Peyer's patch (tissue), 4 donors: ENCODE results near the gene ECHDC1. TPM values are rescaled to one million over a fixed set of nuclear protein-coding genes. Genes with fewer than 3 reads are reported as not detected.
"Not testable (repeated sequence)": the region's sequence is repeated elsewhere in the genome, so short reads cannot be mapped to it uniquely, and the experiment has no call there.

Source experiments
- DNase-seq, 3 donors: peaks; one replicate each; pipeline ENCODE4 v3.0.0-alpha.2; 2017 to 2019
- H3K27ac ChIP-seq, 4 donors: fragments of 200-600 bp; sonication (generic); one replicate each; pipeline ENCODE4 v1.5.1; 2016 to 2019
- H3K27me3 ChIP-seq, 2 donors: fragments of 200-600 bp; sonication (generic); one replicate each; pipeline ENCODE4 v1.5.1; 2019
- H3K36me3 ChIP-seq, 3 donors: fragments of 200-600 bp; sonication (generic); one replicate each; pipeline ENCODE4 v1.5.1; 2016 to 2019
- H3K4me1 ChIP-seq, 4 donors: fragments of 200-600 bp; sonication (generic); one replicate each; pipeline ENCODE4 v1.5.1; 2016 to 2019
- H3K4me3 ChIP-seq, 4 donors: fragments of 200-600 bp; sonication (generic); 1 replicate in 3 of 4; 2 replicates in 1 of 4; pipeline ENCODE4 v1.5.1; 2016 to 2019; ENCODE audit warnings: mild to moderate bottlenecking in 1 of 4
- H3K9me3 ChIP-seq, 4 donors: fragments of 200-600 bp; sonication (generic); one replicate each; pipeline ENCODE4 v1.5.1; 2016 to 2019; ENCODE audit warnings: mild to moderate bottlenecking in 1 of 4
- POLR2A ChIP-seq, 2 donors: fragments of 450-650 bp; IDR thresholded peaks; one replicate each; pipeline ENCODE4 v1.5.1; 2017; ENCODE audit warnings: antibody characterized with exemption in 2 of 2, mild to moderate bottlenecking in 2 of 2, moderate library complexity in 2 of 2
- total RNA-seq, 4 donors: library from RNA; depleted of rRNA; stranded (reverse); fragments of >200 nt; gene quantifications; one replicate each; pipeline ENCODE4 v1.1.0, GENCODE V29; 2016
- TF ChIP-seq, protein P1 (sequence below), 6 experiments: fragments of 450-650 bp in 4 of 6; fragments of 200-600 bp in 2 of 6; sonication (generic) in 1 of 6; IDR thresholded peaks; one replicate each; pipeline ENCODE4 v1.5.1; 2017 to 2019; ENCODE audit warnings: antibody characterized with exemption in 6 of 6, mild to moderate bottlenecking in 3 of 6, moderate library complexity in 1 of 6

The ECHDC1 gene
- total RNA-seq, 4 donors from 2014 or later = 48.9 to 71.8 (median 60.0) TPM

DNA sequence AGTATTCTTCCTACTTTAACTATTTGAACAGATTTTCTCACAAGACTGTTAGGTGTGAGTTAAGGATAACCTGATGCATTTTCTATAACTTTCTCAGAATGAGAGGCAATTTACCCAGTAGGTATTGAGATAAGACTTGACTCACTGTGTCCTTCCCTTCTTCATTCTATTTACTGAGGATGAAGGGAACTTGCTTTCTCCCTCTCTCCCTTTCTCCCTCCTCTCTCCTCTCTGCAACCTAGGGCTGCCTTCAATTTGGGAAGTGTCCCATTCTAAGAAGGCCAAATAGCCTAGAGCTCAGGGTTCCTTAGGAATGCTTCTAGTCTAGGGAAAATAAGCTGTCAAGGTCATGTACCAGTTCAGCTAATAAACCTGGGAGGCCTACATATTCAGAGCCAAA lies 3.2 kb downstream of the ECHDC1 start:
- no peak for TF ChIP-seq POLR2A (IDR thresholded peaks at IDR 0.05)
- TF ChIP-seq, protein P1, sequence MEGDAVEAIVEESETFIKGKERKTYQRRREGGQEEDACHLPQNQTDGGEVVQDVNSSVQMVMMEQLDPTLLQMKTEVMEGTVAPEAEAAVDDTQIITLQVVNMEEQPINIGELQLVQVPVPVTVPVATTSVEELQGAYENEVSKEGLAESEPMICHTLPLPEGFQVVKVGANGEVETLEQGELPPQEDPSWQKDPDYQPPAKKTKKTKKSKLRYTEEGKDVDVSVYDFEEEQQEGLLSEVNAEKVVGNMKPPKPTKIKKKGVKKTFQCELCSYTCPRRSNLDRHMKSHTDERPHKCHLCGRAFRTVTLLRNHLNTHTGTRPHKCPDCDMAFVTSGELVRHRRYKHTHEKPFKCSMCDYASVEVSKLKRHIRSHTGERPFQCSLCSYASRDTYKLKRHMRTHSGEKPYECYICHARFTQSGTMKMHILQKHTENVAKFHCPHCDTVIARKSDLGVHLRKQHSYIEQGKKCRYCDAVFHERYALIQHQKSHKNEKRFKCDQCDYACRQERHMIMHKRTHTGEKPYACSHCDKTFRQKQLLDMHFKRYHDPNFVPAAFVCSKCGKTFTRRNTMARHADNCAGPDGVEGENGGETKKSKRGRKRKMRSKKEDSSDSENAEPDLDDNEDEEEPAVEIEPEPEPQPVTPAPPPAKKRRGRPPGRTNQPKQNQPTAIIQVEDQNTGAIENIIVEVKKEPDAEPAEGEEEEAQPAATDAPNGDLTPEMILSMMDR (IDR thresholded peaks at IDR 0.05) = no peak
- H3K27me3 ChIP-seq = no peaks in the 10 kb centered on the region
- H3K4me3 ChIP-seq = no peak overlapping the region
- DNase-seq = no peak
- no peak overlapping the region for H3K27ac ChIP-seq
- peaks cover 0 to 21% (median 6%) of the 10 kb centered on the region in 4 donors for H3K4me1 ChIP-seq
- no peaks in the 10 kb centered on the region for H3K9me3 ChIP-seq
- H3K36me3 ChIP-seq = no peaks in the 10 kb centered on the region

DNA sequence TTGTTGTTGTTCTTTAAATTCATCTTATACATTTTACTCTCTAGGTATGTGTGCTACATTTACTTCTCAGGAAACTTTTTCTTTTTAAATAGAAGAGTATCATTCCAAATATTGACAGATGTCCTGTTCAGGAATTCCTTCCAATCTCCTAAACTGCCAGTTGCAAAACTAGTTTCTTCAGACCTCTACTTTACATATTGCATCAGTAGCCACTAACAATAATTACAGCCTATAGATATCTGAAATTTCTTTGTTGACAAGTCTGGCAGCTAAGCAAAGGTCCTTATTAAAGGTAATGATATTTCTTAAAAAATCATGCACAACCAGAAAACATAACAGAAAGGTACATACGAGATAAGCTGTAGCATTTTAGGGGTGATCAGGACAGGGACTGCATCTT lies 4.5 kb downstream of the ECHDC1 start:
- DNase-seq = no peak
- no peaks in the 10 kb centered on the region for H3K36me3 ChIP-seq
- peaks cover 0 to 21% (median 6%) of the 10 kb centered on the region in 4 donors for H3K4me1 ChIP-seq
- H3K27ac ChIP-seq = no peak overlapping the region
- no peak overlapping the region for H3K4me3 ChIP-seq
- H3K9me3 ChIP-seq = no peaks in the 10 kb centered on the region
- TF ChIP-seq, protein P1 (IDR thresholded peaks at IDR 0.05) = no peak
- TF ChIP-seq POLR2A (IDR thresholded peaks at IDR 0.05) = no peak
- H3K27me3 ChIP-seq = no peaks in the 10 kb centered on the region

DNA sequence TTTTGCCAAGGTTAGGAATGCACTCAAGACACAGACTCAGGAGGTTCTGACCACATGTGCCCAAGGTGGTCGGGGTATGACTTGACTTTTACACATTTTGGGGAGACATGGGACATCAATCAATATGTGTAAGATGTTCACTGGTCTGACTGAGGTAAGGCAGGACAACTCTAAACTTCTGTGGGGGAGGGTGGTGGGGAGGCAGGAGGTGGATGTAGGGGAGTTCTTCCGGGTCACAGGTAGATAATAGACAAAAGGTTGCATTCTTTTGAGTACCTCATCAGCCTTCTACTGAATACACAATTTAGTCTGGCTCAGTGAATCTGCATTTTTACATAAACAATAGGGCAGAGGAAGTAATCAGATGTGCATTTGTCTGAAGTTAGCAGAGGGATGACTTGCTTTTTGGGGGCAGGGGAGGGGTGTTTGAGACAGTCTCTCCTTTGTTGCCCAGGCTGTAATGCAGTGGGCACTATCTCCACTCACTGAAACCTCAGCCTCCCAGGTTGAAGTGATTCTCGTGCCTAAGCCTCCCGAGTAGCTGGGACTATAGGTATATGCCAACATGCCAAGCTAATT lies 10.9 kb downstream of the ECHDC1 start:
- H3K4me1 ChIP-seq = no peaks in the 10 kb centered on the region
- no peak for DNase-seq
- no peaks in the 10 kb centered on the region for H3K27me3 ChIP-seq
- no peak overlapping the region for H3K4me3 ChIP-seq
- no peak overlapping the region for H3K27ac ChIP-seq
- H3K9me3 ChIP-seq = no peaks in the 10 kb centered on the region
- H3K36me3 ChIP-seq = no peaks in the 10 kb centered on the region
- TF ChIP-seq, protein P1 (IDR thresholded peaks at IDR 0.05) = no peak
- TF ChIP-seq POLR2A (IDR thresholded peaks at IDR 0.05) = no peak

DNA sequence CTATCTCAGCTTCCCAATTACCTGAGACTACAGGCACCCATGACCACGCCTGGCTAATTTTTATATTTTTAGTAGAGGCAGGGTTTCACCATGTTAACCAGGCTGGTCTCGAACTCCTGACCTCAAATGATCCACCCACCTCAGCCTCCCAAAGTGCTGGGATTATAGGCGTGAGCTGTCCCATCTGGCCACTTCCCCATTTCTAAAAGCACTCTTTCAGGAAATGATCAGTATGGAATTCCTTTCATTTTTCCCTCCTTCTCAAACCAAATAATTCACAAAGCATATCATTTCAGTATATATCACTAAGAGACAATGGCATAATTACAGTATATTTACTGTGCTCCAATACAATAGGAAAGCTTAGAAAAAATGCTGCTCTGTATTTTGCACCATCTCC lies 12.2 kb downstream of the ECHDC1 start:
- not testable (repeated sequence) for H3K27ac ChIP-seq, H3K9me3 ChIP-seq, DNase-seq, H3K4me3 ChIP-seq, H3K27me3 ChIP-seq, H3K36me3 ChIP-seq, H3K4me1 ChIP-seq

DNA sequence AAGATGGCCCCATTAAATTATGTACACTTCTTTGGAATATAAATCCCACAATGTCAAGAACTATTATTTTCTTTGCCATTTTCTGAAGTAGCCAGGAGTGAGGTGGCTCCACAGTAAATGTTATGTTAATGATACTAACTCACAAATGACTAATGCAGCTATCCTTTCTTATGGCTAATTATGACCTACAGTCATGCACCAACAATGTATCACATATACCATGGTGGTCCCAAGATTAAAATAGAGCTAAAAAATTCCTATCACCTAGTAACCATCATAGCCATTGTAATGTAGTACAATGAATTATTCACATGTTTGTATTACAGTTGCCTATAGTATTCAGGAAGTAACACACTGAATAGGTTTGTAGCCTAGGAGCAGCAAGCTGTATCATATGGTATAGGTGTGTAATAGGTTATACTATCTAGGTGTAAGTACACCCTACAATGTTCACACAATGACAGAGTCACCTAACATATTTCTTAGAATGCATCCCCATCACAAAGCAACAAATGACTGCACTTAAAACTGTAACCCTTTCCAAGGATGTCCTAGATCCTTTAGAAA lies 15.3 kb downstream of the ECHDC1 start:
- TF ChIP-seq, protein P1 (IDR thresholded peaks at IDR 0.05) = no peak
- TF ChIP-seq POLR2A (IDR thresholded peaks at IDR 0.05) = no peak
- Histone ChIP-seq H3K4me1 (no peaks in the 10 kb centered on the region), H3K27ac (no peak overlapping the region), H3K36me3 (peaks cover 0 to 24% (median 0%) of the 10 kb centered on the region in 3 donors), H3K27me3 (no peaks in the 10 kb centered on the region), H3K9me3 (no peaks in the 10 kb centered on the region), H3K4me3 (no peak overlapping the region)
- DNase-seq = no peak

DNA sequence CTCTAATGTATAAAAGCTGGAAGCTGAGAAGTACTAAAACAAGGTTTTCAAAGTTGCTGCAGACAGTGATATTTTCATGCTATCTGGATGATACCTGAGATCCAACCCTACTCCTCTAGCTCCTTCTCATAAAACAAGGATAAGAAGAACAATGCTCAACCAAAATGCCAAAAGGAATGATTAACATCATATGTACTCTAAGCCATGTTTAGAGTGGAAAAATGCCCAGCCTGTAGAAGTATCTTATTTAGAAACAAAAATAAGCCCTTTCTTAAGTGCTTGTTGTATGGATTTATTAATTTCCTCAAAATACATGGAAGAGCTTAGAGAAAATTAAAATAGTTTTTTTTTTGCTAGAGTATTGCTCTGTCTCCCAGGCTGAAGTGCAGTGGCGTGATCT lies 23.7 kb downstream of the ECHDC1 start:
- no peak overlapping the region for H3K27ac ChIP-seq
- H3K27me3 ChIP-seq = no peaks in the 10 kb centered on the region
- DNase-seq = no peak
- TF ChIP-seq, protein P1 (IDR thresholded peaks at IDR 0.05) = no peak
- no peak for TF ChIP-seq POLR2A (IDR thresholded peaks at IDR 0.05)
- H3K36me3 ChIP-seq = peaks cover 0 to 10% (median 0%) of the 10 kb centered on the region in 3 donors
- H3K4me1 ChIP-seq = no peaks in the 10 kb centered on the region
- H3K9me3 ChIP-seq = no peaks in the 10 kb centered on the region
- H3K4me3 ChIP-seq = no peak overlapping the region
